Measurements from ENCODE around the gene KCNIP4. TPM values are rescaled to one million over a fixed set of nuclear protein-coding genes. Genes with fewer than 3 reads are reported as not detected.

Gene KCNIP4
- total RNA-seq, 6 experiments from 2014 or later, result not detected

- H3K4me3 ChIP-seq, result no peak overlapping the region
- no peaks in the 10 kb centered on the region for H3K27me3 ChIP-seq
- intact Hi-C loops (cut with DNase I), result no loop called here
- no peak overlapping the region for H3K27ac ChIP-seq
- 55% methylated on average over 5 of the region's 5 CpGs for WGBS (ENCODE audit: insufficient coverage, low coverage, low lambda C conversion rate, missing lambda C conversion rate)
- H3K4me1 ChIP-seq, result no peaks in the 10 kb centered on the region
- ATAC-seq (no peak), DNase-seq (no peak)
- no peaks in the 10 kb centered on the region for H3K9me3 ChIP-seq
- TF ChIP-seq CTCF (IDR thresholded peaks at IDR 0.05), result no peak
- no peak for TF ChIP-seq POLR2A (IDR thresholded peaks at IDR 0.05)
- H3K36me3 ChIP-seq, result no peaks in the 10 kb centered on the region
These were observed 994.0 kb downstream of the KCNIP4 start for GRCh38 chr4:20954541-20954940.

- no peak overlapping the region for H3K4me3 ChIP-seq
- intact Hi-C loops (cut with DNase I), result no loop called here
- no peak for TF ChIP-seq POLR2A (IDR thresholded peaks at IDR 0.05)
- TF ChIP-seq CTCF (IDR thresholded peaks at IDR 0.05), result no peak
- no peak for DNase-seq
- H3K27me3 ChIP-seq, result no peaks in the 10 kb centered on the region
- no peak overlapping the region for H3K27ac ChIP-seq
- H3K36me3 ChIP-seq, result no peaks in the 10 kb centered on the region
- no peaks in the 10 kb centered on the region for H3K4me1 ChIP-seq
- no peak for ATAC-seq
- no peaks in the 10 kb centered on the region for H3K9me3 ChIP-seq
These were observed 1003.6 kb downstream of the KCNIP4 start for GRCh38 chr4:20944961-20945360.

- no peaks in the 10 kb centered on the region for H3K36me3 ChIP-seq
- TF ChIP-seq CTCF (IDR thresholded peaks at IDR 0.05), result no peak
- no peak for TF ChIP-seq POLR2A (IDR thresholded peaks at IDR 0.05)
- no peak overlapping the region for H3K27ac ChIP-seq
- no peak for ATAC-seq
- no peaks in the 10 kb centered on the region for H3K4me1 ChIP-seq
- 58% methylated on average over 3 of the region's 3 CpGs for WGBS (ENCODE audit: insufficient coverage, low coverage, low lambda C conversion rate, missing lambda C conversion rate)
- H3K4me3 ChIP-seq, result no peak overlapping the region
- no peak for DNase-seq
- intact Hi-C loops (cut with DNase I), result no loop called here
- H3K27me3 ChIP-seq, result no peaks in the 10 kb centered on the region
- H3K9me3 ChIP-seq, result no peaks in the 10 kb centered on the region
These were observed 1004.1 kb downstream of the KCNIP4 start for GRCh38 chr4:20944451-20944850.

DNA sequence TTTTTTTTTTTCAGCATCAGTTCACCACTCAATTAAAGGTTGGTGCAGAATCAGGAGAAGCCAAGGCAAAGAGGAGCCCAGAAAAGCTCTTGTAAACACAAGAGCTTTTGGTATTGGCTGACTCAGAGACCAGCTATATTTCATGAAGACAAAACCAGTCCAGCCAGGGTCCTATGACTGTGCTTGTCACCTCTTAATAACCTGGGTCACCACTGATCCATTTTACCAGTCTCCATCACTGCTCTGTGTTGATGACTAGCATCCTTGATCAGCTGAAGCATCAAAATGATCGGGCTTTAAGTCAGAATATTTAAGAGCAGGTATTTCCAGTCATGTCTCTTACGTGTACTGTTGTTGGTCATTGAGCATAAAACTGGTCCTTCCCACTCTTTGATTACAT lies 1010.4 kb downstream of the KCNIP4 start:
- TF ChIP-seq CTCF (IDR thresholded peaks at IDR 0.05) (no peak), POLR2A (IDR thresholded peaks at IDR 0.05) (no peak)
- no peak for ATAC-seq
- Histone ChIP-seq H3K4me3 (no peak overlapping the region), H3K27ac (no peak overlapping the region), H3K9me3 (no peaks in the 10 kb centered on the region), H3K4me1 (no peaks in the 10 kb centered on the region), H3K36me3 (no peaks in the 10 kb centered on the region), H3K27me3 (no peaks in the 10 kb centered on the region)
- no peak for DNase-seq
- intact Hi-C loops (cut with DNase I), result no loop called here
- WGBS (ENCODE audit: insufficient coverage, low coverage, low lambda C conversion rate, missing lambda C conversion rate), result 17% methylated on average over 2 of the region's 2 CpGs

DNA sequence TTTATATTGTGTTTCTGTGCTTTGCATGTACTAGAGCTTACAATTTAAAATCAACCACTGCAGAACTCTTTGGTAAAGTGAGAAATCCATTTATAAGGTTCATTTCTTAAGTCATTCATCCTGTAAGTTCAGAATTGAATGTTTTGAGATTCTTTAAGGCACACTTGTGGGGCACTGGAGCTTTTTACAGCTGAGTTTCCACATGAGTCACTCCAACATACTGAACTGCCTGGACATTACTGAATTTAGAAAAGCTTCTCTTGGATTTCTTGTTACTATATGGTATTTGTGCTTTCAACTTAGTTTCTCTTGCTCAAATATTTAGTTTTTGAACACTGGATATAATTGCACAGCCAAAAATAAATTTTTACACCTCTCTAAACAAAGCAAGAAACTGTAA lies 1022.0 kb downstream of the KCNIP4 start:
- Histone ChIP-seq H3K4me1 (no peaks in the 10 kb centered on the region), H3K27me3 (no peaks in the 10 kb centered on the region), H3K27ac (no peak overlapping the region), H3K4me3 (no peak overlapping the region), H3K36me3 (no peaks in the 10 kb centered on the region), H3K9me3 (no peaks in the 10 kb centered on the region)
- ATAC-seq (no peak), DNase-seq (no peak)
- TF ChIP-seq POLR2A (IDR thresholded peaks at IDR 0.05) (no peak), CTCF (IDR thresholded peaks at IDR 0.05) (no peak)
- intact Hi-C loops (cut with DNase I), result no loop called here
